ENCODE measurements around the gene KLF16.

Gene KLF16

DNA sequence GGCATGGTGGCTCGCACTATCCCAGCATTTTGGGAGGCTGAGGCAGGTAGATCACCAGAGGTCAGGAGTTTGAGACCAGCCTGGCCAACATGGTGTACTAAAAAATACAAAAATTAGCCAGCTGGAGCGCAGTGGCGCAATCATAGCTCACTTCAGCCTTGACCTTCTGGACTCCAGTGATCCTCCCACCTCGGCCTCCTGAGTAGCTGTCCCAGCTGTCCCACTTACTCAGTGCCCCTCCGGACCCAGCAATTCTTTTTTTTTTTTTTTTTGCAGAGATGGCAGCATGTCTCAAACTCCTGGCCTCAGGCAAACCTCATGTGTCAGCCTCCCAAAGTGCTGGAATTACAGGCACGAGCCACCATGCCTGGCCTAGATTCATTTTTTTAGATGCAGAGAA lies 39.5 kb upstream of the KLF16 start:
- peak overlapping the region; percentile 7 for H3K4me3 ChIP-seq (ENCODE audit: low read length)
- no peak for DNase-seq
- peak overlapping the region; percentile 28; the same call in 1 of the 2 replicates for H3K9ac ChIP-seq (ENCODE audit: low read length)
- peaks cover 25% of the 10 kb centered on the region for H3K4me1 ChIP-seq (ENCODE audit: low read length)
- peak overlapping the region; percentile 41; the same call in 1 of the 2 replicates for H3K27ac ChIP-seq (ENCODE audit: low read length)
- peaks cover 33% of the 10 kb centered on the region for H3F3A ChIP-seq (ENCODE audit: insufficient read depth, low read length)
- H3K27me3 ChIP-seq (replicated peaks; ENCODE audit: insufficient read depth, low read length) = no peaks in the 10 kb centered on the region
- peaks cover 24% of the 10 kb centered on the region for H3K79me2 ChIP-seq (ENCODE audit: low read length)
- H3K36me3 ChIP-seq (replicated peaks; ENCODE audit: insufficient read depth, low read length) = no peaks in the 10 kb centered on the region
- H3K4me2 ChIP-seq (ENCODE audit: low read depth, low read length) = peak overlapping the region; percentile 69; the same call in 1 of the 2 replicates
- H2AFZ ChIP-seq (ENCODE audit: low read length) = no peak overlapping the region
- no peaks in the 10 kb centered on the region for H3K9me3 ChIP-seq (replicated peaks; ENCODE audit: insufficient read depth, low read length)
- H4K20me1 ChIP-seq (ENCODE audit: insufficient read depth, low read length) = no peaks in the 10 kb centered on the region
- H3K9me2 ChIP-seq (replicated peaks; ENCODE audit: insufficient read depth, low read length) = no peaks in the 10 kb centered on the region
- TF ChIP-seq EZH2 (optimal IDR thresholded peaks at IDR 0.05; ENCODE audit: low read depth, low read length) (no peak), EZH2phosphoT487 (IDR thresholded peaks at IDR 0.05; ENCODE audit: low read length) (no peak)
- TF ChIP-seq, protein P1, sequence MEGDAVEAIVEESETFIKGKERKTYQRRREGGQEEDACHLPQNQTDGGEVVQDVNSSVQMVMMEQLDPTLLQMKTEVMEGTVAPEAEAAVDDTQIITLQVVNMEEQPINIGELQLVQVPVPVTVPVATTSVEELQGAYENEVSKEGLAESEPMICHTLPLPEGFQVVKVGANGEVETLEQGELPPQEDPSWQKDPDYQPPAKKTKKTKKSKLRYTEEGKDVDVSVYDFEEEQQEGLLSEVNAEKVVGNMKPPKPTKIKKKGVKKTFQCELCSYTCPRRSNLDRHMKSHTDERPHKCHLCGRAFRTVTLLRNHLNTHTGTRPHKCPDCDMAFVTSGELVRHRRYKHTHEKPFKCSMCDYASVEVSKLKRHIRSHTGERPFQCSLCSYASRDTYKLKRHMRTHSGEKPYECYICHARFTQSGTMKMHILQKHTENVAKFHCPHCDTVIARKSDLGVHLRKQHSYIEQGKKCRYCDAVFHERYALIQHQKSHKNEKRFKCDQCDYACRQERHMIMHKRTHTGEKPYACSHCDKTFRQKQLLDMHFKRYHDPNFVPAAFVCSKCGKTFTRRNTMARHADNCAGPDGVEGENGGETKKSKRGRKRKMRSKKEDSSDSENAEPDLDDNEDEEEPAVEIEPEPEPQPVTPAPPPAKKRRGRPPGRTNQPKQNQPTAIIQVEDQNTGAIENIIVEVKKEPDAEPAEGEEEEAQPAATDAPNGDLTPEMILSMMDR (IDR thresholded peaks at IDR 0.05; ENCODE audit: low read length) = no peak

DNA sequence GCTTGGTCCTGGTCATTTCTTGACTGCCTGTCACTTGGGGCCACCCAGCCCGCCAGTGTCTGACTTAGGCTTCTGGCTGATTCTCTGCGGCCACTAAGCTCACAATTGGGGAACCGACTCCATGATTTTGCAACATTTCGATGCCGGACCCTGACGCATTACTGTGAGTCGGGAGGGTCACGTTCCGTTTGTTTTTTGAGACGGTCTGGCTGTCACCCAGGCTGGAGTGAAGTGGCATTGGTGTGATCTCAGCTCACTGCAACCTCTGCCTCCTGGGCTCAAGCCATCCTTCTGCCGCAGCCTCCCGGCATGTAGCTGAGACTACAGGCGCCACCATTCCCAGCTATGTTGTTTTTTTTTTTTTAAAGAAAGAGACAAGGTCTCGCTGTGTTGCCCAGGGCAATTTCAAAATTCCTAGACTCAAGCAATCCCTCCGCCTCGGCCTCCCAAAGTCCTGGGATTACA lies 38.6 kb upstream of the KLF16 start:
- Histone ChIP-seq H3K4me1 (ENCODE audit: low read length) (peaks cover 29% of the 10 kb centered on the region), H3K27me3 (replicated peaks; ENCODE audit: insufficient read depth, low read length) (no peaks in the 10 kb centered on the region), H3F3A (ENCODE audit: insufficient read depth, low read length) (peaks cover 39% of the 10 kb centered on the region), H3K36me3 (replicated peaks; ENCODE audit: insufficient read depth, low read length) (no peaks in the 10 kb centered on the region), H2AFZ (ENCODE audit: low read length) (no peak overlapping the region), H3K27ac (ENCODE audit: low read length) (no peak overlapping the region), H3K79me2 (ENCODE audit: low read length) (peaks cover 15% of the 10 kb centered on the region), H3K4me2 (ENCODE audit: low read depth, low read length) (no peak overlapping the region), H3K9ac (ENCODE audit: low read length) (no peak overlapping the region), H4K20me1 (ENCODE audit: insufficient read depth, low read length) (no peaks in the 10 kb centered on the region), H3K4me3 (ENCODE audit: low read length) (no peak overlapping the region), H3K9me2 (replicated peaks; ENCODE audit: insufficient read depth, low read length) (no peaks in the 10 kb centered on the region), H3K9me3 (replicated peaks; ENCODE audit: insufficient read depth, low read length) (no peaks in the 10 kb centered on the region)
- no peak for DNase-seq
- TF ChIP-seq EZH2phosphoT487 (IDR thresholded peaks at IDR 0.05; ENCODE audit: low read length) (no peak), EZH2 (optimal IDR thresholded peaks at IDR 0.05; ENCODE audit: low read depth, low read length) (no peak)
- TF ChIP-seq, protein P1 (IDR thresholded peaks at IDR 0.05; ENCODE audit: low read length) = no peak

DNA sequence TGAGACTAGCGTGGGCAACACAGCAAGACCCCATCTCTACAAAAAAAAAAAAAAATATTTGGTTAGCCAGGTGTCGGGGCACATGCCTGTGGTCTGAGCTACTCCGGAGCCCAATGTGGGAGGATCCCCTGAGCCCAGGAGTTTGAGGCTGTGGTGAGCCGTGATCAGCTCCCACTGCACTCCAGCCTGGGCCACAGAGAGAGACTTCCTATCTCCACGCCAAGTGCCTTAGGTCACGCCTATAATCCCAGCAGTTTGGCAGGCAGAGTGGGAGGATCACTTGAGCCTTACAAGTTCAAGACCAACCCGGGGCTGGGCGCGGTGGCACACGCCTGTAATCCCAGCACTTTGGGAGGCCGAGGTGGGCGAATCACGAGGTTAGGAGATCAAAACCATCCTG lies 33.1 kb upstream of the KLF16 start:
- H3K4me1 ChIP-seq (ENCODE audit: low read length) = peaks cover 18% of the 10 kb centered on the region
- H3K36me3 ChIP-seq (replicated peaks; ENCODE audit: insufficient read depth, low read length) = no peaks in the 10 kb centered on the region
- no peak overlapping the region for H3K27ac ChIP-seq (ENCODE audit: low read length)
- no peaks in the 10 kb centered on the region for H3K27me3 ChIP-seq (replicated peaks; ENCODE audit: insufficient read depth, low read length)
- H3K9ac ChIP-seq (ENCODE audit: low read length) = no peak overlapping the region
- DNase-seq = no peak
- no peaks in the 10 kb centered on the region for H3K9me2 ChIP-seq (replicated peaks; ENCODE audit: insufficient read depth, low read length)
- no peaks in the 10 kb centered on the region for H4K20me1 ChIP-seq (ENCODE audit: insufficient read depth, low read length)
- H3K79me2 ChIP-seq (ENCODE audit: low read length) = no peaks in the 10 kb centered on the region
- TF ChIP-seq EZH2phosphoT487 (IDR thresholded peaks at IDR 0.05; ENCODE audit: low read length) (no peak), EZH2 (optimal IDR thresholded peaks at IDR 0.05; ENCODE audit: low read depth, low read length) (no peak)
- TF ChIP-seq, protein P1 (IDR thresholded peaks at IDR 0.05; ENCODE audit: low read length) = no peak
- H3K9me3 ChIP-seq (replicated peaks; ENCODE audit: insufficient read depth, low read length) = no peaks in the 10 kb centered on the region
- H3F3A ChIP-seq (ENCODE audit: insufficient read depth, low read length) = 0 out of 2 replicates have a peak, but pooled peaks cover 10% of the 10 kb centered on the region
- H2AFZ ChIP-seq (ENCODE audit: low read length) = no peak overlapping the region
- H3K4me2 ChIP-seq (ENCODE audit: low read depth, low read length) = no peak overlapping the region
- H3K4me3 ChIP-seq (ENCODE audit: low read length) = no peak overlapping the region

All from MM.1S (cell line).